Stimulated activated CD4-positive, alpha-beta T cell treated with anti-CD3 and anti-CD28 coated beads, TNF-alpha, amount 100 ng/mL, for 1 hour (primary cell): Measurements from ENCODE around the gene PGGHG.
"Not testable (repeated sequence)": the region's sequence is repeated elsewhere in the genome, so short reads cannot be mapped to it uniquely, and the experiment has no call there.

ENCODE experiments used
- DNase-seq, 3 donors: peaks; one replicate each; pipeline ENCODE4 v3.0.0-alpha.2; 2020; ENCODE audit warnings: low read depth in 3 of 3, low spot score in 1 of 3

The PGGHG gene

GRCh38 chr11:288478-289397 is at the start of gene PGGHG:
TSS of gene PGGHG (plus strand) at chr11:289126. CDS start at chr11:289817, 691 bp downstream.
- DNase-seq = no peak

DNA sequence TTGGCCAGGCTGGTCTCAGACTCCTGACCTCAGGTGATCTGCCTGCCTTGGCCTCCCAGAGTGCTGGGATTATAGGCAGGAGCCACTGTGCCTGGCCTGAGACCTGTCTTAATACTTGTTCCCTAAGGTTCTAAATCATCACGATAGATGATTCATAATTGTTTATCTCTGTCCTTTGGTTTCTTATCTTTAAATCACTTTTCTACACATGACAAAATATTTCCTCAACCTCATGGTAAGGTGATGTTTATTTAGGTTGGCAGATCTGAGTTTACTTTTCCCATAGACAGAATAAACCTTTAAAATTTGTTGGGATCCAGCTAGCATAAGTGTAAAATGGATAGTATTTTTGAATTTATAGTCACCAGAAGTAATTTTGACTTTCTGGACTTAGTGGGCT is 48.6 kb upstream of the PGGHG start:
- DNase-seq = no peak

GRCh38 chr11:241634-242033 is 47.3 kb upstream of the PGGHG start:
- DNase-seq = no peak

DNA sequence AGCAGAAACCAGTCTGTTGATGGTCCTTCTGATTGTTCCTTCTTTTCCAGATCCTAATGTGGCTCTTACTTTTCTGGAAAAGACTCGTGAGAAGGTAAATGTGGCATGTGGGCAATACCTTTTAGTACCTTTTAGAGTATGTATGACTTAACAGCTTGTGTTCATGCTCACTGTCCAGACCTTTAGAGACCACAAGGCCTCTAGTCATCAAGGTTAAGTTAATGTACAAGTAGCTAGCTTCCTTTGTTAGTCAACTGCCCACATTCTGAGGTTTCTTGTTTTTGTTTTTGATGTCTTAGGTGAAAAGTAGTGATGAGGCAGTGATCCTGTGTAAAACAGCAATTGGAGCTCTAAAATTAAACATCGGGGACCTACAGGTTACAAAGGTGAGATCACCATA is 44.5 kb upstream of the PGGHG start:
- DNase-seq = no peak

- no peak for DNase-seq
These were observed 39.9 kb upstream of the PGGHG start for GRCh38 chr11:249062-249461.

DNA sequence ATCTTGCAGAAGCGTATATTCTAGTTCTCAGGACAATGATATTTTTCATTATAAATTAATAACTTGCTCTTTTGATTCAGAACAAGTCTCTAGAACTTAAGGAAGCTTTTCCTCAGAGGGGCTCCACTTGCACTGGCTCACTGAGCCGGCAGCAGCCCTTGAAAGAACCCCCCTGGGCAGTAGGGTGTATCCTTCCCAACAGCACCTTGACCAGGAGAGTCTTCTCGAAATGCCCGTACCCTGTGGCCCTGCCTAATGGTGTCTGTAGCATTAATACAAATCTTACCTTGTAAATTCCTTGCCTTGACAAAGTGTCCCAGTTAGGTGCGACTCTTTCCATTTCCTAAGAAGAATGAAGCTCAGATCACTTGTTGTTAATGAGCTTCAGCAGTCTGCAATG is 38.7 kb upstream of the PGGHG start:
- DNase-seq = no peak

DNA sequence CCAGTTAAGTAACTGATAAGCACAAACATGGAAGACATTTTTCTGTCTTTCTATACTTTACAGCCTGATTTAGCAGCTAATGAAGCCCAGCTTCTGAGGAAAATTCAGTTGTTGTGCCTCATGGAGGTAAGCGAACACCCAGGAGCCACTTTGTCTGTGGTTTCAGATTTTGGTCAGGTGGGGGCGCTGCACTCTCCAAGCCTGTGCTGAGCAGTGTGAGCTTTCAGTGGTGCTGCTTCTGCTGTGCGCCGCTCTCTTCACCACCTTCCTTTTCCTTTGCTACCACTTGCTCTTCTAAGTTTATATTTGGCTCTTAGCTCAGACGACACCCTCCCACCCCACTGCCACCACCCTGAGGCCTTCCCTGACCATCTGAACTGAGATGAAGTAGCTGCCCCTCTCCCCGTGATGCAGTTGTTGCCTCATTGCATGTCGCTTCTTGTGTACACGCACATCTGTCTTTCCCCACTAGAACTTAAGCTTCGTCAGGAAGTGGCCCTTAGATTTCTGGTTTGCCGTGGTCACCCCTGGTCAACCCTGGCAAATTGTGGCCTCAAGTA is 38.1 kb upstream of the PGGHG start:
- DNase-seq = peak; percentile 55 to 70 (median 67)

- DNase-seq = no peak
These were observed 37.4 kb upstream of the PGGHG start for GRCh38 chr11:251550-251949.

DNA sequence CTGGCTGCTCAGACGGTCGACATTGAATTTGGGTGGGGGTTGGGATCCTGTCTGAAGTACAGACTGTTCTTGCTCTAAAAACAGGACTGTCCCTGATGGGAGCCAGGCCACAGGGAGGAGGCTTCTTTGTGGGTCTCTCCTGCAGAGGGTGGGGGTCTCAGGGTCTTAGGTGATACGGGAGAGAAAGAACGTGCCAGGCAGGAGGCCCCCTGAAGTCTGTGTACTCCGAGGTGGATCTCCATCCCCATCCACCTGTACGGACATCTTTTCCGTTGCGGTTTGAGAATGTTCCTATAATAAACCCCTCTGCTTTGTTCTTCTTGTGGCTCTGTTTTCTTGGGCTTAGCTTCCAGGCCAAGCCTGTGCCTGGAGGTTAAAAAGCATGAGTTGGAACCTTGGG is 36.3 kb upstream of the PGGHG start:
- no peak for DNase-seq

- no peak for DNase-seq
These were observed 35.6 kb upstream of the PGGHG start for GRCh38 chr11:253160-253885.

- no peak for DNase-seq
These were observed 35.0 kb upstream of the PGGHG start for GRCh38 chr11:253886-254270.

DNA sequence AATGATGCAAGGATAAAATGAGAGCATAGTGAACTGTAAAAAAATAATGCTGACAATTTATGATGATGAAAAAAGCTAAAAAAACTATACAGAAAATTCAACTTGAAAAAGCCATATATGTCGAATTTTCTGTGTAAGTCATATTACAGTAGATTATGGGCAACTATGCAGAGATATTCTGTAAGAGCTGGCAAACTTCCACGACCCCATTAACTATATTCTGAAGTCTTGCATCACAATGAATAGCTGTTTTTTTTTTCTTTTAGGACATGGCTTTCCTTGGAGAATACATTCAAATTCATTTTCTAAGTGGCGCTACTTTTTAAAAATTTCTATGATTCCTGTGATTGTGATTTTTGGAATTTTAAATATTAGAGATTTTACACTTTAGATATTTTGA is 33.8 kb upstream of the PGGHG start:
- DNase-seq = no peak

- no peak for DNase-seq
These were observed 33.1 kb upstream of the PGGHG start for GRCh38 chr11:255816-256215.

DNA sequence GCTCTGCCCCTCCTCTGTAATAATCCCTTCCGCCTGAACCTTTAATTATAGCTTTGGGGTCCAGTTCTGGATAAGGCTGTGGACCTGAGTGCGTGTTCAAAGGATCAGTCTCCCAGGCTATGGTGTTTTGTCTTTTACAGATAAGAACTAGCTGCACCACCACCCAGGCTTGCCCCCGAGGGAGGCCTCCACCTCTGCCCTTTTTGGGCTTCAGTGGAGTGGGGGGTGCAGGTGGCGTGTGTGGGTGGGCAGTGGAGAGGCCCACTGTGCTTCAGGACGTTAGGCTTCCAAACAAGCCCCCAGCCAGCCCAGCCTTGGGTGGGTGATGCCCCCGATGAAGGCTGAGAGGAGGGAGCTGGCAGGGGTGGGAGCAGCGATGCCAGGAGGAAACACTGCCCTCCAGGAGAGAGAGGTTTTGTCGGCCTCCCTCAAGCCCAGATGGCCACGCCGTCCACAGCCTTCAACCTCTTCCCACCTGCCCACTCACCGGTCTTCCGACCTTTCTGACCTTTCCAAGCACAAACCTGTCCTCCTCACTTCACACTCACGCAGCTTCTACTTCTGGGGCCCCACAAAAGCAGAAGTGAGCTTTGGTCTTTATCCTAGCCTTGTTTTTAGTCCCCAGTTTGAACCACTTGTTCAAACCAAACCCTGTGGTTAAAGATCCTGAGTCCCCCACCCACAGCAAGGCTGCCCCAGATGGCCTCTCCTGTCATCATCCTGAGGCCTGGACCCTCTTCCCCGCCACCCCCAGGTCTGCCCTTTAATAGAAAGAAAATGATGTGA is 31.8 kb upstream of the PGGHG start:
- no peak for DNase-seq

DNA sequence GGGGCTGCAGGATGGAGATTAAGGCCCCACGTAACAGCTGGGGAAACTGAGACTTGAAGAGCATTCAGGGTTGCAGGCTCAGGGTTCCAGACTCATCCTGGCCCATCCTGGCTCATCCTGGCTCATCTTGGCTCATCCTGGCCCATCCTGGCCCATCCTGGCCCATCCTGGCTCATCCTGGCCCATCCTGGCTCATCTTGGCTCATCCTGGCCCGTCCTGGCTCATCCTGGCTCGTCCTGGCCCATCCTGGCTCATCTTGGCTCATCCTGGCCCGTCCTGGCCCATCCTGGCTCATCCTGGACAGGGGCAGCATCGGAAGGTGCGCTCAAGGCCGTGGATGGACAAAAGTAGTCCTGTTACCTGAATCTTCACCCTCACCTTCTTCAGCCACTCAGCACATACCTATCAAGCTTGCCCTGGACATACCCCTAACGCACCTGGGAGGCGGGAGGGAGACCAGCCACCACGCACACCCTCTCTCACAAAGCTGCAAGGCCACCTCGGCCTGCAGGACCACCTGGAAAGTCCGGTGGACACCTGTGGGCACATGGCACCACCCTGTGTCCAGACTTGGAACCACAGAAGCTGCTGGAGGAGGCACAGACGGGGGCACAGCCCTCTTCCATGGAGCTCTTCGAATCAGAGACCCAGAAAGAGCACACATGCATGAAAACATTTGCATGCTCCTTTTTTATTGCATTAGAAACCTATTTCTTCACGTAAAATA is 31.0 kb upstream of the PGGHG start:
- no peak for DNase-seq

DNA sequence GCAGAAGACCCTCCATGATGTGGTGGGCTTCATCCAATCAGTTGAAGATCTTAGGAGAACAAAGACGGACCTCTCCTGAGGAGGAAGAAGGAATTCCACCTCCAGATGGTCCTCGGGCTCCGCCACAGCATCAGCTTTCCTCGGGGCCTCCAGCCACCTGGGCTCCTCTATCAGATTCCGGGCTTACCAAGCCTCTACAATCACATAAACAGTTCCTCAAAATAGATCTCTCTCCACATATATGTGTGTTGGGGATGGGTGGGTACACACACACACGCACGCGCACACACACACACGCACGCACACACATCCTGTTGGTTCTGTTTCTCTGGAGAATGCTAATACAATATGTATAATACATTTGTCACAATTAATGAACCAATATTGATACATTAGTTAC is 29.5 kb upstream of the PGGHG start:
- no peak for DNase-seq

DNA sequence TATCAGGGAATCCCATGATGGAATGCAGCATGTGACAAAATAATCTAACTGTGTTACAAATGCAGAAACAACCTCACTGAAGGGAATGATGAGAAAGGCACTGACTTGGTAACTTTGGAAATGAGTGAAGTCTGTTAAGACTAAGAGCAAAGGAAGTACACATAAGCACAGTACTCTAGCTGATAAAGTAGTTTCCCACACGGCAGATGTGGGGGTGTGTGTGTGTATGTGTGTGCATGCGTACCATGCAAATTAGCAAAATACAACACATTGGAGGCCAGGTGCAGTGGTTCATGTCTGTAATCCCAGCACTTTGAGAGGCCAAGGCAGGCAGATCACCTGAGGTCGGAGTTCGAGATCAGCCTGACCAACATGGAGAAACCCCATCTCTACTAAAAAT is 27.3 kb upstream of the PGGHG start:
- no peak for DNase-seq

GRCh38 chr11:266676-267439 is 22.1 kb upstream of the PGGHG start:
- DNase-seq = no peak

DNA sequence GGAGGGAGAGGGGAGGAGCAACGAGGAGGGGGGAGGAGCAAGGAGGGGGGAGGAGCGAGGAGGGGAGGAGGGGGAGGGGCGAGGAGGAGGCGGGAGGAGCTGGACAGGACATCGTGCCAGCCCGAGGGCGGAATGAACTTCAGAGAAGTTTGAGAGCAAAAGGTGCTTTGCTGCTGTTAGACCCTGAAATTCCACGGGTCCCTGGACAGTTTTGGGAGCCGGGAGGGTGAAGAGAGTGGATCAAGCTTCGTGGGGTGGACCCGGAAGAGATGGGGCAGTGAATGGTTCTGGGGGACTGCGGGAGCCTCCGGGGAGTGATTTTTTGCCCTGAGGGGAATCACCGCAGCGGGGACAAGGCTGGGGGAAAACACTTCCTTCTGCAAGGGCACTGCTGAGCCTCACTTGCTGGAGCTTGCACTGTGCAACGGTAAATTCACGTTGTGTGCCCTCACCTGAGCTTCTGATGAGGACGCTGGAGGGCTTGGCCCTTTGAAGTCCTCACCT is 21.4 kb upstream of the PGGHG start:
- DNase-seq = no peak

DNA sequence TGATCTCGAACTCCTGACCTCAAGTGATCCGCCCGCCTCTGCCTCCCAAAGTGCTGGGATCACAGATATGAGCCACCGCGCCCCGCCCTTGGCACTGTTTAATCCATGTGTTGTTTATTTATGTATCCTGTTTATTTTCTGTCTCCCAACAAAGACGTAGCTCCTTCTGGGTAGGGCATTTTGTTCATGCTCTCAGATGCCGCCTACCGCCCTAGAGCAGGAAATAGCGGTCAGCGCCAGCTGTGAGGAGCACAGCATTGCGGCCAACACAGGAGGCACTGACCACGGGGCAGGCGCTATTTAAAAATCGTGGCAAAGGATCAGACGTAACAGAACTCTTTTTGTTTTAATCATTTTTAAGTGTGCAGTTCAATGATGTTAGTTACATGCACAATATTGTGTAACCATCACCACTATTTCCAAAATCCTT is 20.2 kb upstream of the PGGHG start:
- not testable (repeated sequence) for DNase-seq
